ENCODE results near the gene TSKU.

DNA sequence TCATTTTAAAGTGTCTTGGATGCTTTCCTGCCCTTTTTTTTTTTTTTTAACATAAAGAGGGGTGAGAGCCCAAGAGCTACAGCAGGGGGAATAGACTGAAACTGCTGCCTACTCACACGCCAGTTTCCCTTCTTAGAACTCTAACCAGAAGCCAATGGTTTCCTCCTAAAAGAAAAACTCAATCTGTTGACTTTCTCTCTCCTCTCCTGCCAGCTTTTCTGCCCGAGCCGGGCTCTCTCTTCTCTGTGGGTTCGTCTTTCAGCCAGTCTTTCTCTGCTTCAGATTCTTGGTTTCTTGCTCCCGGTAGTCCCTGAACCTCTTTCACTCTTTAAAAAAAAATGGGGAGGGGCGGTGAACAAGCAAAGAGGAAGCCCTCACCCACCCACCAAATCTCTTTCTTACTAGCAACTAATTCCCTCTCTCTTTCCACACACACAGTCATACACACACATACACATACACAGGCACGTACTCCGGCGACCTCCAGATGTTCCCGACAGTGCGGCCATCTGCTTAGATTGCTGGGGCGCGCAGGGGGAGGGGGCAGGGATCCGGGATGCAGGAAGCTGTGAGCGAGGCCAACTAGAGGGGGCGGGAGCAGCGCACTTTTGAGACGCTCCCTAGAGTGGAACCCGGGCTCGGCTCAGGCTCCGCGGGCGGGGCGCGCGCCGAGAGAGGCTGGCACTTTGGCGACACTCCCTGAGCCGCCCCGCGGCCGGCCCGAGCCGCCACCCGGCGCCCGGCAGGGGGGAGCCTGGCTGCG, 444 bp upstream of the TSKU start:
- no peak for TF ChIP-seq CTCF (conservative IDR thresholded peaks at IDR 0.05; ENCODE audit: low read length)
- no peak for TF ChIP-seq EZH2phosphoT487 (IDR thresholded peaks at IDR 0.05; ENCODE audit: borderline replicate concordance, low read depth, low read length)

Data from OCI-LY7 (cell line).